Heart right ventricle (tissue), 16 donors: ENCODE data around the gene RALB. TPM values are rescaled to one million over a fixed set of nuclear protein-coding genes. Genes with fewer than 3 reads are reported as not detected.

Experiments used
- ATAC-seq, 8 donors: fragments of 200-7000 bp; cut with Tn5 transposase; one replicate each; pipeline ENCODE4 v1.9.1; 2020; ENCODE audit warnings: mild to moderate bottlenecking in 8 of 8, moderate library complexity in 8 of 8, moderate number of reproducible peaks in 1 of 8
- DNase-seq, 2 donors: peaks; one replicate each; pipeline ENCODE4 v3.0.0-alpha.2; 2020
- H3K27ac ChIP-seq, 10 donors: fragments of 200-600 bp; sonication (generic) in 2 of 10; one replicate each; pipeline versions ENCODE4 v1.5.0 to v1.8.0; 2020 to 2022; ENCODE audit warnings: mild to moderate bottlenecking in 3 of 10
- H3K27me3 ChIP-seq, 7 donors: fragments of 200-600 bp; one replicate each; pipeline ENCODE4 v1.8.0; 2021 to 2022; ENCODE audit warnings: mild to moderate bottlenecking in 2 of 7
- H3K36me3 ChIP-seq, 9 donors: fragments of 200-600 bp; sonication (generic) in 1 of 9; one replicate each; pipeline versions ENCODE4 v1.5.0 to v1.8.0; 2020 to 2022; ENCODE audit warnings: mild to moderate bottlenecking in 2 of 9
- H3K4me1 ChIP-seq, 9 donors: fragments of 200-600 bp; sonication (generic) in 1 of 9; one replicate each; pipeline versions ENCODE4 v1.5.0 to v1.8.0; 2020 to 2022; ENCODE audit warnings: mild to moderate bottlenecking in 4 of 9
- H3K4me3 ChIP-seq, 10 donors: fragments of 200-600 bp; sonication (generic) in 2 of 10; one replicate each; pipeline versions ENCODE4 v1.5.0 to v1.8.0; 2020 to 2022; ENCODE audit warnings: mild to moderate bottlenecking in 7 of 10, moderate library complexity in 2 of 10
- H3K9me3 ChIP-seq, 11 donors: fragments of 200-600 bp in 10 of 11; sonication (generic) in 2 of 11; one replicate each; pipeline versions ENCODE4 v1.5.0 to v1.8.0; 2013 to 2022; ENCODE audit warnings: mild to moderate bottlenecking in 2 of 11, control low read depth in 1 of 11, moderate library complexity in 1 of 11
- CTCF ChIP-seq, 9 donors: fragments of 200-600 bp; sonication (generic) in 2 of 9; IDR thresholded peaks; one replicate each; pipeline versions ENCODE4 v1.5.0 to v1.8.0; 2021 to 2022; ENCODE audit warnings: antibody characterized with exemption in 9 of 9, mild to moderate bottlenecking in 5 of 9, moderate library complexity in 1 of 9
- WGBS, 2 donors: extraction: QIAGEN DNeasy Blood & Tissue Kit; methylation state at CpG; one replicate each; pipeline ENCODE4 v1.1.7; 2013; ENCODE audit warnings: inconsistent platforms in 1 of 2; 5-methylcytosine and 5-hydroxymethylcytosine counted together
- intact Hi-C, 10 donors: fragments of 100-400 bp; cut with DNase I; formaldehyde crosslinking; loops; one replicate each; pipeline versions ENCODE4 v1.11.1 to v1.14.2; 2022
- polyA plus RNA-seq, 2 donors: library from polyadenylated mRNA; stranded (reverse); fragments of 200-250 nt; gene quantifications; one replicate each; pipeline ENCODE4 v1.2.3, GENCODE V29; 2013
- total RNA-seq, 10 donors: library from RNA; stranded (reverse); fragmentation: NEBNext Ultra II Directional in 3 of 10; extraction: Animal tissue kit (Norgen Biotek cat#: 25700) in 3 of 10; gene quantifications; one replicate each; pipeline versions ENCODE4 v1.2.1 to v1.2.4, GENCODE V29; 2021 to 2023
- donor health status: Arrhythmogenic right ventricular cardiomyopathy.
- donor health status: ischemic (EF 13 %, LVEDD 7.1; RV severe dilation, severe dysfunction).
- donor health status: healthy with polysubstance abuse.
- donor health status: DM: no; HTN: yes; CAD: no.
- donor health status: DM: no; HTN: no; CAD: no.
- donor health status: ischemic (EF 25% LVEDD 6.9; RV normal size, moderate dysfunction).
- donor health status: ischemic (EF 25% LVEDD 5.7; RV mildly dilated, moderate dysfunction).
- donor health status: healthy.
- donor health status: DM: yes; HTN: yes; CAD: no.
- donor health status: Ischemic cardiomyopathy.
- donor health status: ischemic (EF 35%, LVEDD 5.7; RV mildly dilated, moderate dysfunction).
- donor health status: nonischemic (EF 11% LVEDD 7.7; RV severe dilation, severe dysfunction).
- donor health status: DM: yes; HTN: yes; CAD: no.
- donor health status: PGD.
- donor health status: ischemic (EF 29% LVEDD 5.4; RV normal size, mild dysfunction).
- donor health status: nonischemic (EF 23%, LVEDD 6.1; RV moderate dilation, normal function).

The RALB gene
- total and polyA plus RNA-seq, 12 donors = 21.9 to 68.1 (median 45.0) TPM

- Histone ChIP-seq H3K36me3 (no peaks in the 10 kb centered on the region), H3K4me1 (peaks cover 8 to 57% (median 31%) of the 10 kb centered on the region in 9 donors), H3K4me3 (no peak overlapping the region), H3K27me3 (peaks cover 0 to 12% (median 0%) of the 10 kb centered on the region in 7 donors), H3K9me3 (peaks cover 0 to 7% (median 0%) of the 10 kb centered on the region in 11 donors), H3K27ac (no peak overlapping the region)
- intact Hi-C loops = no loop called here
- ATAC-seq (no peak), DNase-seq (no peak)
- TF ChIP-seq CTCF (IDR thresholded peaks at IDR 0.05) = no peak
- 96 to 97% methylated on average over 9 of the region's 9 CpGs for WGBS, 2 donors
These were observed 8.6 kb upstream of the RALB start for GRCh38 chr2:120243875-120244553.

- intact Hi-C loops = loop anchor here in 1 of 10 donors (5.0 kb wide), 1 partner anchor 697 kb away; no protein-coding TSS in a partner anchor
- Histone ChIP-seq H3K36me3 (no peaks in the 10 kb centered on the region), H3K9me3 (peaks cover 0 to 7% (median 0%) of the 10 kb centered on the region in 11 donors), H3K27me3 (peaks cover 0 to 10% (median 0%) of the 10 kb centered on the region in 7 donors), H3K27ac (peak overlapping the region in 1 of 10 donors; percentile 23), H3K4me3 (no peak overlapping the region), H3K4me1 (peaks cover 7 to 48% (median 26%) of the 10 kb centered on the region in 9 donors)
- ATAC-seq (no peak), DNase-seq (no peak)
- TF ChIP-seq CTCF (IDR thresholded peaks at IDR 0.05) = no peak
- WGBS, 2 donors = 71 to 74% methylated on average over 12 of the region's 12 CpGs
These were observed 7.8 kb upstream of the RALB start for GRCh38 chr2:120244656-120245519.

GRCh38 chr2:120245520-120246332 is 6.9 kb upstream of the RALB start:
- H3K4me1 ChIP-seq = peaks cover 6 to 41% (median 19%) of the 10 kb centered on the region in 9 donors
- no peak for TF ChIP-seq CTCF (IDR thresholded peaks at IDR 0.05)
- intact Hi-C loops = loop anchor here in 1 of 10 donors (5.0 kb wide), 1 partner anchor 697 kb away; no protein-coding TSS in a partner anchor
- H3K27ac ChIP-seq = peak overlapping the region in 1 of 10 donors; percentile 23
- peaks cover 0 to 10% (median 0%) of the 10 kb centered on the region in 7 donors for H3K27me3 ChIP-seq
- H3K9me3 ChIP-seq = peaks cover 0 to 7% (median 0%) of the 10 kb centered on the region in 11 donors
- ATAC-seq (peak in 4 of 8 donors; percentile 4 to 56 (median 48)), DNase-seq (no peak)
- H3K36me3 ChIP-seq = no peaks in the 10 kb centered on the region
- no peak overlapping the region for H3K4me3 ChIP-seq
- WGBS, 2 donors = 74 to 85% methylated on average over 15 of the region's 15 CpGs
